ENCODE results near the gene SPG7. TPM values are rescaled to one million over a fixed set of nuclear protein-coding genes. Genes with fewer than 3 reads are reported as not detected.
A peak's percentile ranks its signal among the peaks of the same experiment; 100 is the strongest.

SPG7 gene
- total RNA-seq, 4 donors from 2014 or later: 58.8 to 94.3 (median 83.3) TPM

- Histone ChIP-seq H3K27me3 (no peaks in the 10 kb centered on the region), H3K4me1 (peaks cover 82 to 97% (median 95%) of the 10 kb centered on the region in 4 donors), H3K9me3 (no peaks in the 10 kb centered on the region), H3K27ac (replicated peaks in 1 of 4) (peak overlapping the region in 2 of 4 donors; percentile 2 to 33), H3K4me3 (no peak overlapping the region), H3K36me3 (peaks cover 0 to 3% (median 0%) of the 10 kb centered on the region in 4 donors)
- DNase-seq (ENCODE audit: extremely low spot score): no peak
- TF ChIP-seq POLR2A (IDR thresholded peaks at IDR 0.05; ENCODE audit: low read depth) (no peak), POLR2AphosphoS5 (IDR thresholded peaks at IDR 0.05) (no peak), CTCF (IDR thresholded peaks at IDR 0.05) (no peak), EP300 (IDR thresholded peaks at IDR 0.05) (no peak)
- intact Hi-C loops (cut with DNase I): no loop called here
- 55% methylated on average over 12 of the region's 14 CpGs for WGBS
Observed at GRCh38 chr16:89482150-89482816, 25.9 kb upstream of the SPG7 start.

GRCh38 chr16:89482817-89483205, 25.4 kb upstream of the SPG7 start:
- Histone ChIP-seq H3K27ac (replicated peaks in 1 of 4) (peak overlapping the region in 2 of 4 donors; percentile 2 to 33), H3K4me1 (peaks cover 81 to 97% (median 95%) of the 10 kb centered on the region in 4 donors), H3K4me3 (no peak overlapping the region), H3K36me3 (peaks cover 0 to 3% (median 0%) of the 10 kb centered on the region in 4 donors), H3K9me3 (no peaks in the 10 kb centered on the region), H3K27me3 (no peaks in the 10 kb centered on the region)
- TF ChIP-seq POLR2AphosphoS5 (IDR thresholded peaks at IDR 0.05) (no peak), POLR2A (IDR thresholded peaks at IDR 0.05; ENCODE audit: low read depth) (no peak), CTCF (IDR thresholded peaks at IDR 0.05) (no peak), EP300 (IDR thresholded peaks at IDR 0.05) (no peak)
- intact Hi-C loops (cut with DNase I): no loop called here
- DNase-seq (ENCODE audit: extremely low spot score): no peak
- 75% methylated on average over 5 of the region's 5 CpGs for WGBS

- Histone ChIP-seq H3K27me3 (no peaks in the 10 kb centered on the region), H3K4me3 (no peak overlapping the region), H3K36me3 (peaks cover 0 to 3% (median 0%) of the 10 kb centered on the region in 4 donors), H3K9me3 (no peaks in the 10 kb centered on the region), H3K27ac (replicated peaks in 1 of 4) (no peak overlapping the region), H3K4me1 (peaks cover 81 to 97% (median 95%) of the 10 kb centered on the region in 4 donors)
- 49% methylated on average over 5 of the region's 5 CpGs for WGBS
- intact Hi-C loops (cut with DNase I): no loop called here
- no peak for DNase-seq (ENCODE audit: extremely low spot score)
- no peak for TF ChIP-seq POLR2A (IDR thresholded peaks at IDR 0.05; ENCODE audit: low read depth)
- no peak for TF ChIP-seq EP300 (IDR thresholded peaks at IDR 0.05)
- no peak for TF ChIP-seq CTCF (IDR thresholded peaks at IDR 0.05)
- no peak for TF ChIP-seq POLR2AphosphoS5 (IDR thresholded peaks at IDR 0.05)
Observed at GRCh38 chr16:89484041-89484501, 24.1 kb upstream of the SPG7 start.

- DNase-seq (ENCODE audit: extremely low spot score): no peak
- Histone ChIP-seq H3K4me3 (no peak overlapping the region), H3K36me3 (peaks cover 0 to 3% (median 0%) of the 10 kb centered on the region in 4 donors), H3K4me1 (peaks cover 78 to 87% (median 85%) of the 10 kb centered on the region in 4 donors), H3K27me3 (no peaks in the 10 kb centered on the region), H3K27ac (replicated peaks in 1 of 4) (peak overlapping the region in 1 of 4 donors; percentile 38), H3K9me3 (no peaks in the 10 kb centered on the region)
- 62% methylated on average over 11 of the region's 11 CpGs for WGBS
- intact Hi-C loops (cut with DNase I): loop anchor here (5.0 kb wide), 1 partner anchor 38 kb away; no protein-coding TSS in a partner anchor
- TF ChIP-seq CTCF (IDR thresholded peaks at IDR 0.05) (no peak), POLR2AphosphoS5 (IDR thresholded peaks at IDR 0.05) (no peak), POLR2A (IDR thresholded peaks at IDR 0.05; ENCODE audit: low read depth) (no peak), EP300 (IDR thresholded peaks at IDR 0.05) (no peak)
Observed at GRCh38 chr16:89484923-89485679, 23.1 kb upstream of the SPG7 start.
